HEK293 (cell line): ENCODE measurements around the gene CDC40.

ENCODE experiments used
- CTCF ChIA-PET: fragments of 350-600 bp; formaldehyde crosslinking; extraction: SDS; loops from one replicate; lab custom pipeline; 2021; ENCODE audit warnings: antibody characterized with exemption; lab: Yijun Ruan, JAX
- POLR2A ChIA-PET: fragments of 300-600 bp; formaldehyde crosslinking; extraction: SDS; loops from one replicate; lab custom pipeline; 2020; ENCODE audit warnings: antibody characterized with exemption, inconsistent platforms; lab: Yijun Ruan, JAX
- H3K27ac ChIP-seq: fragments of 200-500 bp; sonication (Bioruptor generic); 2 replicates; pipeline ENCODE4 v1.5.1; 2014; ENCODE audit warnings: low read depth, low read length, control low read depth, inconsistent platforms; ENCODE audit errors: extremely low read depth
- H3K36me3 ChIP-seq, 2 experiments: fragments of 200-500 bp in 1 of 2; sonication (Bioruptor generic) in 1 of 2; 1 replicate in 1 of 2; 2 replicates in 1 of 2; pipeline ENCODE4 v1.5.1; 2014 to 2017; ENCODE audit warnings: inconsistent platforms in 2 of 2, low read length in 2 of 2; ENCODE audit not compliant: control insufficient read depth in 2 of 2, insufficient read depth in 1 of 2
- H3K4me1 ChIP-seq: fragments of 200-500 bp; sonication (Bioruptor generic); 2 replicates; pipeline ENCODE4 v1.5.1; 2014; ENCODE audit warnings: mild to moderate bottlenecking, low read length, inconsistent platforms; ENCODE audit not compliant: control insufficient read depth, insufficient read depth
- H3K4me3 ChIP-seq: 2 replicates; pipeline ENCODE4 v1.5.1; 2011; ENCODE audit warnings: low read depth, mild to moderate bottlenecking, control low read depth, low read length, moderate library complexity
- H3K9me3 ChIP-seq: fragments of 200-500 bp; sonication (Bioruptor generic); 2 replicates; pipeline ENCODE4 v1.5.1; 2014; ENCODE audit warnings: low read depth, low read length, inconsistent platforms; ENCODE audit not compliant: control insufficient read depth, insufficient read depth
- BCL11A ChIP-seq: fragments of 450-650 bp; formaldehyde crosslinking; IDR thresholded peaks from 2 replicates; pipeline ENCODE4 v1.5.1; 2016; ENCODE audit warnings: low read depth, missing biosample characterization, missing genetic modification characterization
- SCRT2 ChIP-seq: fragments of 450-650 bp; formaldehyde crosslinking; IDR thresholded peaks from 2 replicates; pipeline ENCODE4 v1.5.1; 2016; ENCODE audit warnings: missing biosample characterization, missing genetic modification characterization
- SP2 ChIP-seq: fragments of 450-650 bp; formaldehyde crosslinking; IDR thresholded peaks from 2 replicates; pipeline ENCODE4 v1.5.1; 2016; ENCODE audit warnings: missing biosample characterization, missing genetic modification characterization
- TSHZ1 ChIP-seq: fragments of 450-650 bp; formaldehyde crosslinking; IDR thresholded peaks from 2 replicates; pipeline ENCODE4 v1.5.1; 2016; ENCODE audit warnings: missing biosample characterization, missing genetic modification characterization, borderline replicate concordance
- ZBTB21 ChIP-seq: fragments of 450-650 bp; formaldehyde crosslinking; IDR thresholded peaks from 2 replicates; pipeline ENCODE4 v1.5.1; 2017; ENCODE audit warnings: missing biosample characterization, missing genetic modification characterization
- ZBTB48 ChIP-seq: fragments of 450-650 bp; formaldehyde crosslinking; IDR thresholded peaks from 2 replicates; pipeline ENCODE4 v1.5.1; 2016; ENCODE audit warnings: missing biosample characterization, missing genetic modification characterization
- ZNF121 ChIP-seq: fragments of 450-650 bp; formaldehyde crosslinking; IDR thresholded peaks from 2 replicates; pipeline ENCODE4 v1.5.1; 2016; ENCODE audit warnings: missing biosample characterization, missing genetic modification characterization
- ZNF138 ChIP-seq: fragments of 450-650 bp; formaldehyde crosslinking; IDR thresholded peaks from 2 replicates; pipeline ENCODE4 v1.5.1; 2016; ENCODE audit warnings: missing biosample characterization, missing genetic modification characterization, borderline replicate concordance
- ZNF140 ChIP-seq: fragments of 450-650 bp; formaldehyde crosslinking; IDR thresholded peaks from 2 replicates; pipeline ENCODE4 v1.5.1; 2016; ENCODE audit warnings: missing biosample characterization, missing genetic modification characterization
- ZNF155 ChIP-seq: fragments of 450-650 bp; formaldehyde crosslinking; IDR thresholded peaks from 2 replicates; pipeline ENCODE4 v1.5.1; 2016; ENCODE audit warnings: missing biosample characterization, missing genetic modification characterization
- ZNF223 ChIP-seq: fragments of 450-650 bp; formaldehyde crosslinking; IDR thresholded peaks from 2 replicates; pipeline ENCODE4 v1.5.1; 2016; ENCODE audit warnings: missing biosample characterization, missing genetic modification characterization
- ZNF24 ChIP-seq: fragments of 450-650 bp; formaldehyde crosslinking; IDR thresholded peaks from 2 replicates; pipeline ENCODE4 v1.5.1; 2016; ENCODE audit warnings: missing biosample characterization, missing genetic modification characterization
- ZNF248 ChIP-seq: fragments of 450-650 bp; formaldehyde crosslinking; IDR thresholded peaks from 2 replicates; pipeline ENCODE4 v1.5.1; 2017; ENCODE audit warnings: missing biosample characterization, missing genetic modification characterization
- ZNF391 ChIP-seq: fragments of 450-650 bp; formaldehyde crosslinking; IDR thresholded peaks from 2 replicates; pipeline ENCODE4 v1.5.1; 2016; ENCODE audit warnings: low read depth, missing biosample characterization, missing genetic modification characterization, borderline replicate concordance
- ZNF433 ChIP-seq: fragments of 450-650 bp; formaldehyde crosslinking; IDR thresholded peaks from 2 replicates; pipeline ENCODE4 v1.5.1; 2016; ENCODE audit warnings: missing biosample characterization, missing genetic modification characterization, low read depth
- ZNF558 ChIP-seq: fragments of 450-650 bp; formaldehyde crosslinking; IDR thresholded peaks from 2 replicates; pipeline ENCODE4 v1.5.1; 2016; ENCODE audit warnings: missing biosample characterization, missing genetic modification characterization
- ZNF621 ChIP-seq: fragments of 450-650 bp; formaldehyde crosslinking; IDR thresholded peaks from 2 replicates; pipeline ENCODE4 v1.5.1; 2017; ENCODE audit warnings: missing biosample characterization, missing genetic modification characterization
- ZNF791 ChIP-seq: fragments of 450-650 bp; formaldehyde crosslinking; IDR thresholded peaks from 2 replicates; pipeline ENCODE4 v1.5.1; 2016; ENCODE audit warnings: missing biosample characterization, missing genetic modification characterization
- ZSCAN23 ChIP-seq: fragments of 450-650 bp; formaldehyde crosslinking; IDR thresholded peaks from 2 replicates; pipeline ENCODE4 v1.5.1; 2016; ENCODE audit warnings: missing biosample characterization, missing genetic modification characterization
- ZXDB ChIP-seq: fragments of 450-650 bp; formaldehyde crosslinking; IDR thresholded peaks from 2 replicates; pipeline ENCODE4 v1.5.1; 2016; ENCODE audit warnings: missing biosample characterization, missing genetic modification characterization
- TF ChIP-seq, protein P1 (sequence below): fragments of 450-650 bp; formaldehyde crosslinking; IDR thresholded peaks from 2 replicates; pipeline ENCODE4 v1.5.1; 2016; ENCODE audit warnings: missing biosample characterization, missing genetic modification characterization
- TF ChIP-seq, protein P2 (sequence below): fragments of 450-650 bp; formaldehyde crosslinking; IDR thresholded peaks from 2 replicates; pipeline ENCODE4 v1.5.1; 2017; ENCODE audit warnings: missing biosample characterization, missing genetic modification characterization
- TF ChIP-seq, protein P3 (sequence below): fragments of 450-650 bp; formaldehyde crosslinking; IDR thresholded peaks from 2 replicates; pipeline ENCODE4 v1.5.1; 2016; ENCODE audit warnings: missing biosample characterization, missing genetic modification characterization
- TF ChIP-seq, protein P4 (sequence below): fragments of 450-650 bp; formaldehyde crosslinking; IDR thresholded peaks from 2 replicates; pipeline ENCODE4 v1.5.1; 2016; ENCODE audit warnings: missing biosample characterization, missing genetic modification characterization
- TF ChIP-seq, protein P5 (sequence below): fragments of 450-650 bp; formaldehyde crosslinking; IDR thresholded peaks from 2 replicates; pipeline ENCODE4 v1.5.0; 2017; ENCODE audit warnings: missing biosample characterization, missing genetic modification characterization, borderline replicate concordance

CDC40 gene

DNA sequence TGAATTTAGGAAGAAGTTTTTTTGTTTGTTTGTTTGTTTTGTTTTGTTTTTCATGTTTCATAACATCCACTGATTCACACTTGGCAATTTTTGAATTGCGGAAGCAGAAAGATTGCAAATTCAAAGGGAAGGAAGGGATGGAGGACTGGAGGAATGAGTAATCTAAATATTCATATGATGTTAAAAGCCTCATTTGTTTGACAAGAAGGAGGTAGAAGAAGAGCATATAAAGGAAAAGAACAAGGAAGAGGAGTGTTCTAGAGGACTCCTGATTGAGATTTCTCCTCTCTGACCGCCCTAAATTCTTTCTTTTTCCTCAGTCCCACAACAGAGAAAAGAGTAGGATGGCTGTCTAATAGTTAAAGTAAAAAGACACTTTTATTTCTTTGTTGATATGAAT lies 89.4 kb downstream of the CDC40 start (continued):
- TF ChIP-seq ZNF138 (tag by site-specific recombination) (no peak), SP2 (tag by site-specific recombination) (no peak), ZNF248 (tag by site-specific recombination) (no peak), ZNF558 (tag by site-specific recombination) (no peak), ZNF433 (tag by site-specific recombination) (no peak), ZXDB (tag by site-specific recombination) (no peak), ZNF391 (tag by site-specific recombination) (no peak), ZBTB21 (no peak), ZNF155 (tag by site-specific recombination) (no peak), ZNF621 (tag by site-specific recombination) (no peak), ZBTB48 (tag by site-specific recombination) (no peak), TSHZ1 (no peak)
- TF ChIP-seq, protein P1, sequence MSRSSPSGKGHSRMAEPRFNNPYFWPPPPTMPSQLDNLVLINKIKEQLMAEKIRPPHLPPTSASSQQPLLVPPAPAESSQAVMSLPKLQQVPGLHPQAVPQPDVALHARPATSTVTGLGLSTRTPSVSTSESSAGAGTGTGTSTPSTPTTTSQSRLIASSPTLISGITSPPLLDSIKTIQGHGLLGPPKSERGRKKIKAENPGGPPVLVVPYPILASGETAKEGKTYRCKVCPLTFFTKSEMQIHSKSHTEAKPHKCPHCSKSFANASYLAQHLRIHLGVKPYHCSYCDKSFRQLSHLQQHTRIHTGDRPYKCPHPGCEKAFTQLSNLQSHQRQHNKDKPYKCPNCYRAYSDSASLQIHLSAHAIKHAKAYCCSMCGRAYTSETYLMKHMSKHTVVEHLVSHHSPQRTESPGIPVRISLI (tag by site-specific recombination): no peak
- TF ChIP-seq, all 188 proteins: peak for 0

- no peak for TF ChIP-seq ZSCAN23 (tag by site-specific recombination)
- no peak for TF ChIP-seq ZNF24 (tag by site-specific recombination)
- TF ChIP-seq ZNF223: no peak
- TF ChIP-seq ZNF121 (tag by site-specific recombination): no peak
- H3K36me3 ChIP-seq: no peaks in the 10 kb centered on the region
- no peaks in the 10 kb centered on the region for H3K4me1 ChIP-seq
- H3K9me3 ChIP-seq: no peaks in the 10 kb centered on the region
- no peak overlapping the region for H3K4me3 ChIP-seq
- CTCF ChIA-PET: interaction anchor here (0.8 kb wide), 1 partner anchor 230 kb away, joined by 3 read pairs; no protein-coding TSS in a partner anchor
- POLR2A ChIA-PET: no interaction called here
- H3K27ac ChIP-seq: no peak overlapping the region
Observed at GRCh38 chr6:110270165-110270564, 89.9 kb downstream of the CDC40 start.

- POLR2A ChIA-PET: no interaction called here
- Histone ChIP-seq H3K9me3 (no peaks in the 10 kb centered on the region), H3K4me1 (no peaks in the 10 kb centered on the region), H3K27ac (no peak overlapping the region), H3K36me3 (no peaks in the 10 kb centered on the region), H3K4me3 (no peak overlapping the region)
- CTCF ChIA-PET: no interaction called here
- no peak for TF ChIP-seq ZNF791 (tag by site-specific recombination)
- TF ChIP-seq, protein P2, sequence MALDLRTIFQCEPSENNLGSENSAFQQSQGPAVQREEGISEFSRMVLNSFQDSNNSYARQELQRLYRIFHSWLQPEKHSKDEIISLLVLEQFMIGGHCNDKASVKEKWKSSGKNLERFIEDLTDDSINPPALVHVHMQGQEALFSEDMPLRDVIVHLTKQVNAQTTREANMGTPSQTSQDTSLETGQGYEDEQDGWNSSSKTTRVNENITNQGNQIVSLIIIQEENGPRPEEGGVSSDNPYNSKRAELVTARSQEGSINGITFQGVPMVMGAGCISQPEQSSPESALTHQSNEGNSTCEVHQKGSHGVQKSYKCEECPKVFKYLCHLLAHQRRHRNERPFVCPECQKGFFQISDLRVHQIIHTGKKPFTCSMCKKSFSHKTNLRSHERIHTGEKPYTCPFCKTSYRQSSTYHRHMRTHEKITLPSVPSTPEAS (tag by site-specific recombination): no peak
- TF ChIP-seq, protein P3, sequence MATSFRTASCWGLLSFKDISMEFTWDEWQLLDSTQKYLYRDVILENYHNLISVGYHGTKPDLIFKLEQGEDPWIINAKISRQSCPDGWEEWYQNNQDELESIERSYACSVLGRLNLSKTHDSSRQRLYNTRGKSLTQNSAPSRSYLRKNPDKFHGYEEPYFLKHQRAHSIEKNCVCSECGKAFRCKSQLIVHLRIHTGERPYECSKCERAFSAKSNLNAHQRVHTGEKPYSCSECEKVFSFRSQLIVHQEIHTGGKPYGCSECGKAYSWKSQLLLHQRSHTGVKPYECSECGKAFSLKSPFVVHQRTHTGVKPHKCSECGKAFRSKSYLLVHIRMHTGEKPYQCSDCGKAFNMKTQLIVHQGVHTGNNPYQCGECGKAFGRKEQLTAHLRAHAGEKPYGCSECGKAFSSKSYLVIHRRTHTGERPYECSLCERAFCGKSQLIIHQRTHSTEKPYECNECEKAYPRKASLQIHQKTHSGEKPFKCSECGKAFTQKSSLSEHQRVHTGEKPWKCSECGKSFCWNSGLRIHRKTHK (tag by site-specific recombination): no peak
- TF ChIP-seq, protein P4, sequence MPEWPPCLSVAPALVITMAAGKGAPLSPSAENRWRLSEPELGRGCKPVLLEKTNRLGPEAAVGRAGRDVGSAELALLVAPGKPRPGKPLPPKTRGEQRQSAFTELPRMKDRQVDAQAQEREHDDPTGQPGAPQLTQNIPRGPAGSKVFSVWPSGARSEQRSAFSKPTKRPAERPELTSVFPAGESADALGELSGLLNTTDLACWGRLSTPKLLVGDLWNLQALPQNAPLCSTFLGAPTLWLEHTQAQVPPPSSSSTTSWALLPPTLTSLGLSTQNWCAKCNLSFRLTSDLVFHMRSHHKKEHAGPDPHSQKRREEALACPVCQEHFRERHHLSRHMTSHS (tag by site-specific recombination): no peak
- TF ChIP-seq SCRT2 (tag by site-specific recombination): no peak
- TF ChIP-seq ZNF433 (tag by site-specific recombination): no peak
- TF ChIP-seq, protein P5, sequence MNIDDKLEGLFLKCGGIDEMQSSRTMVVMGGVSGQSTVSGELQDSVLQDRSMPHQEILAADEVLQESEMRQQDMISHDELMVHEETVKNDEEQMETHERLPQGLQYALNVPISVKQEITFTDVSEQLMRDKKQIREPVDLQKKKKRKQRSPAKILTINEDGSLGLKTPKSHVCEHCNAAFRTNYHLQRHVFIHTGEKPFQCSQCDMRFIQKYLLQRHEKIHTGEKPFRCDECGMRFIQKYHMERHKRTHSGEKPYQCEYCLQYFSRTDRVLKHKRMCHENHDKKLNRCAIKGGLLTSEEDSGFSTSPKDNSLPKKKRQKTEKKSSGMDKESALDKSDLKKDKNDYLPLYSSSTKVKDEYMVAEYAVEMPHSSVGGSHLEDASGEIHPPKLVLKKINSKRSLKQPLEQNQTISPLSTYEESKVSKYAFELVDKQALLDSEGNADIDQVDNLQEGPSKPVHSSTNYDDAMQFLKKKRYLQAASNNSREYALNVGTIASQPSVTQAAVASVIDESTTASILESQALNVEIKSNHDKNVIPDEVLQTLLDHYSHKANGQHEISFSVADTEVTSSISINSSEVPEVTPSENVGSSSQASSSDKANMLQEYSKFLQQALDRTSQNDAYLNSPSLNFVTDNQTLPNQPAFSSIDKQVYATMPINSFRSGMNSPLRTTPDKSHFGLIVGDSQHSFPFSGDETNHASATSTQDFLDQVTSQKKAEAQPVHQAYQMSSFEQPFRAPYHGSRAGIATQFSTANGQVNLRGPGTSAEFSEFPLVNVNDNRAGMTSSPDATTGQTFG (tag by site-specific recombination): no peak
- TF ChIP-seq ZNF140: no peak
- no peak for TF ChIP-seq BCL11A (tag by site-specific recombination)
Observed at GRCh38 chr6:110271732-110272022, 91.5 kb downstream of the CDC40 start.
